DND-41 (cell line): Measurements from ENCODE around the gene DPM1.

Experiments used
- ATAC-seq: fragments of 200-7000 bp; cut with Tn5 transposase; 3 replicates; pipeline ENCODE4 v1.9.1; 2021; ENCODE audit warnings: low read depth; ENCODE audit not compliant: insufficient read depth
- DNase-seq: peaks from one replicate; pipeline ENCODE4 v3.0.0-alpha.2; 2020
- H2AFZ ChIP-seq: 2 replicates; pipeline ENCODE4 v1.6.0; 2012; ENCODE audit warnings: low read depth, low read length
- H3K27ac ChIP-seq: 2 replicates; pipeline ENCODE4 v1.5.1; 2012; ENCODE audit warnings: low read length, inconsistent platforms
- H3K27me3 ChIP-seq: fragments of 200-600 bp; sonication (generic); 2 replicates; pipeline ENCODE4 v1.6.0; 2012; ENCODE audit warnings: low read length, mild to moderate bottlenecking, inconsistent platforms; ENCODE audit not compliant: insufficient read depth, poor library complexity
- H3K36me3 ChIP-seq: 2 replicates; pipeline ENCODE4 v1.5.1; 2012; ENCODE audit warnings: low read length, inconsistent platforms; ENCODE audit not compliant: insufficient read depth
- H3K4me1 ChIP-seq: 2 replicates; pipeline ENCODE4 v1.5.1; 2012; ENCODE audit warnings: mild to moderate bottlenecking, low read length; ENCODE audit not compliant: insufficient read depth
- H3K4me2 ChIP-seq: 2 replicates; pipeline ENCODE4 v1.6.0; 2012; ENCODE audit warnings: mild to moderate bottlenecking, moderate library complexity, low read length, inconsistent platforms; ENCODE audit not compliant: insufficient read depth
- H3K4me3 ChIP-seq, 2 experiments: fragments of 200-600 bp in 1 of 2; shearing (Covaris generic) in 1 of 2; 2 replicates each; pipeline ENCODE4 v1.5.1; 2012 to 2016; ENCODE audit warnings: inconsistent platforms in 2 of 2, low read length in 2 of 2, mild to moderate bottlenecking in 2 of 2, low read depth in 1 of 2, moderate library complexity in 1 of 2
- H3K79me2 ChIP-seq: 2 replicates; pipeline ENCODE4 v1.6.0; 2012; ENCODE audit warnings: low read length, inconsistent platforms; ENCODE audit not compliant: insufficient read depth
- H3K9ac ChIP-seq: 2 replicates; pipeline ENCODE4 v1.6.0; 2012; ENCODE audit warnings: low read depth, mild to moderate bottlenecking, inconsistent platforms, low read length, moderate library complexity
- H3K9me3 ChIP-seq: 2 replicates; pipeline ENCODE4 v1.5.1; 2012; ENCODE audit warnings: low read length, moderate library complexity, mild to moderate bottlenecking, inconsistent platforms; ENCODE audit not compliant: insufficient read depth, severe bottlenecking
- H4K20me1 ChIP-seq: 2 replicates; pipeline ENCODE4 v1.6.0; 2012; ENCODE audit warnings: low read length; ENCODE audit not compliant: insufficient read depth
- CTCF ChIP-seq: IDR thresholded peaks from 2 replicates; pipeline ENCODE4 v1.5.1; 2012; ENCODE audit warnings: borderline replicate concordance, low read length, moderate library complexity, mild to moderate bottlenecking; ENCODE audit not compliant: poor library complexity, severe bottlenecking; ENCODE audit errors: extremely low read depth
- EZH2 ChIP-seq: IDR thresholded peaks from 3 replicates; pipeline ENCODE4 v1.6.1; 2012; ENCODE audit warnings: borderline replicate concordance, low read depth, mild to moderate bottlenecking, moderate library complexity, low read length, inconsistent platforms; ENCODE audit not compliant: severe bottlenecking

The DPM1 gene

GRCh38 chr20:51001430-51002265, 43.3 kb upstream of the DPM1 start:
- TF ChIP-seq CTCF (no peak), EZH2 (no peak)
- DNase-seq (no peak), ATAC-seq (no peak)
- H4K20me1 ChIP-seq, result peaks cover 8% of the 10 kb centered on the region; the same call in 1 of the 2 replicates
- peaks cover 56% of the 10 kb centered on the region for H3K27me3 ChIP-seq
- H3K4me1 ChIP-seq, result no peaks in the 10 kb centered on the region
- no peaks in the 10 kb centered on the region for H3K36me3 ChIP-seq
- no peaks in the 10 kb centered on the region for H3K9me3 ChIP-seq
- H3K4me2 ChIP-seq, result no peak overlapping the region
- no peaks in the 10 kb centered on the region for H3K79me2 ChIP-seq
- no peak overlapping the region for H2AFZ ChIP-seq
- H3K27ac ChIP-seq, result no peak overlapping the region
- no peak overlapping the region for H3K4me3 ChIP-seq
- no peak overlapping the region for H3K9ac ChIP-seq

- no peaks in the 10 kb centered on the region for H3K4me1 ChIP-seq
- no peak overlapping the region for H2AFZ ChIP-seq
- TF ChIP-seq EZH2 (no peak), CTCF (no peak)
- no peaks in the 10 kb centered on the region for H3K9me3 ChIP-seq
- H3K27me3 ChIP-seq, result peaks cover 56% of the 10 kb centered on the region
- H3K36me3 ChIP-seq, result no peaks in the 10 kb centered on the region
- no peak overlapping the region for H3K9ac ChIP-seq
- H3K4me3 ChIP-seq, result no peak overlapping the region
- DNase-seq (no peak), ATAC-seq (no peak)
- H3K79me2 ChIP-seq, result no peaks in the 10 kb centered on the region
- H3K4me2 ChIP-seq, result no peak overlapping the region
- no peak overlapping the region for H3K27ac ChIP-seq
- H4K20me1 ChIP-seq, result peaks cover 8% of the 10 kb centered on the region; the same call in 1 of the 2 replicates
Observed at GRCh38 chr20:50999355-50999754, 41.0 kb upstream of the DPM1 start.

GRCh38 chr20:50996901-50997865, 38.9 kb upstream of the DPM1 start:
- no peak for ATAC-seq
- no peak overlapping the region for H3K4me2 ChIP-seq
- H3K79me2 ChIP-seq, result no peaks in the 10 kb centered on the region

More at GRCh38 chr20:50996901-50997865, 38.9 kb upstream of the DPM1 start:
- Histone ChIP-seq H3K4me3 (no peak overlapping the region), H3K4me1 (no peaks in the 10 kb centered on the region), H3K27ac (no peak overlapping the region), H3K36me3 (no peaks in the 10 kb centered on the region), H3K27me3 (peaks cover 43% of the 10 kb centered on the region), H2AFZ (no peak overlapping the region), H4K20me1 (peaks cover 5% of the 10 kb centered on the region; the same call in 1 of the 2 replicates), H3K9me3 (no peaks in the 10 kb centered on the region), H3K9ac (no peak overlapping the region)
- TF ChIP-seq CTCF (no peak), EZH2 (no peak)
- no peak for DNase-seq
